Endothelial cell of umbilical vein (primary cell): ENCODE results near the gene MAP3K10.

Source experiments
- EZH2 ChIP-seq: IDR thresholded peaks from 2 replicates; pipeline ENCODE4 v1.6.1; 2012; ENCODE audit warnings: borderline replicate concordance, low read depth, mild to moderate bottlenecking, moderate library complexity, low read length, inconsistent platforms; ENCODE audit not compliant: severe bottlenecking
- GATA2 ChIP-seq: IDR thresholded peaks from 2 replicates; pipeline ENCODE4 v1.7.0; 2011; ENCODE audit warnings: low read depth, mild to moderate bottlenecking, moderate library complexity, mixed read lengths, low read length; ENCODE audit not compliant: insufficient read length, insufficient read depth
- MYC ChIP-seq: IDR thresholded peaks from one replicate; pipeline ENCODE4 v1.6.1; 2011; ENCODE audit warnings: mild to moderate bottlenecking, low read depth, low read length
- POLR2A ChIP-seq: IDR thresholded peaks from 2 replicates; pipeline ENCODE4 v1.6.1; 2012; ENCODE audit warnings: low read depth, mild to moderate bottlenecking, control low read depth, low read length
- POLR2AphosphoS5 ChIP-seq: IDR thresholded peaks from 2 replicates; pipeline ENCODE4 v1.6.1; 2012; ENCODE audit warnings: low read depth, mild to moderate bottlenecking, control low read depth, low read length, moderate library complexity; ENCODE audit not compliant: insufficient read depth
- TF ChIP-seq, protein P1 (sequence below), 2 donors: IDR thresholded peaks; 1 replicate in 1 of 2; 2 replicates in 1 of 2; pipeline ENCODE4 v1.5.1; 2011; ENCODE audit warnings: low read length in 2 of 2, mild to moderate bottlenecking in 2 of 2, moderate library complexity in 2 of 2, control low read depth in 1 of 2, inconsistent platforms in 1 of 2, low read depth in 1 of 2; ENCODE audit not compliant: insufficient read depth in 1 of 2; ENCODE audit errors: extremely low read depth in 1 of 2
- TF ChIP-seq, protein P2 (sequence below): IDR thresholded peaks from 2 replicates; pipeline ENCODE4 v1.6.1; 2011; ENCODE audit not compliant: insufficient read depth, insufficient read length

DNA sequence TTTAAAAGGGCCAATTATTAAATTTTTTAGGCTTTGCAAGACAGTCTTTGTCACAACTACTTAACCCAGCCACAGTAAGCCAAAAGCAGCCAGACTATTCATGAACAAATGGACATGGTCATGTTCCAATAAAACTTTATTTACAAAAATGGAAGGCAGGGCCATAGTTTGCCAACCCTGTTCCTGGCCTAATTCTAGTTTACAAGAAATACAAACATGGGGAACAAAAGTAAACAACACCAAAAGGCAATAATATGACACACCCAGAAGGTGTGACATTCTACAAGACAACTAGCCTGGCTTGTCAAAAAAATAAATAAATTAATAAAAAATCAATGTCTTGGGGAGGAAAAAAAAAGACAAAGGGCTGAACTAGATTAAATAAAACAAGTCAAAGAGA lies 60.0 kb downstream of the MAP3K10 start:
- TF ChIP-seq, protein P1, sequence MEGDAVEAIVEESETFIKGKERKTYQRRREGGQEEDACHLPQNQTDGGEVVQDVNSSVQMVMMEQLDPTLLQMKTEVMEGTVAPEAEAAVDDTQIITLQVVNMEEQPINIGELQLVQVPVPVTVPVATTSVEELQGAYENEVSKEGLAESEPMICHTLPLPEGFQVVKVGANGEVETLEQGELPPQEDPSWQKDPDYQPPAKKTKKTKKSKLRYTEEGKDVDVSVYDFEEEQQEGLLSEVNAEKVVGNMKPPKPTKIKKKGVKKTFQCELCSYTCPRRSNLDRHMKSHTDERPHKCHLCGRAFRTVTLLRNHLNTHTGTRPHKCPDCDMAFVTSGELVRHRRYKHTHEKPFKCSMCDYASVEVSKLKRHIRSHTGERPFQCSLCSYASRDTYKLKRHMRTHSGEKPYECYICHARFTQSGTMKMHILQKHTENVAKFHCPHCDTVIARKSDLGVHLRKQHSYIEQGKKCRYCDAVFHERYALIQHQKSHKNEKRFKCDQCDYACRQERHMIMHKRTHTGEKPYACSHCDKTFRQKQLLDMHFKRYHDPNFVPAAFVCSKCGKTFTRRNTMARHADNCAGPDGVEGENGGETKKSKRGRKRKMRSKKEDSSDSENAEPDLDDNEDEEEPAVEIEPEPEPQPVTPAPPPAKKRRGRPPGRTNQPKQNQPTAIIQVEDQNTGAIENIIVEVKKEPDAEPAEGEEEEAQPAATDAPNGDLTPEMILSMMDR (IDR thresholded peaks at IDR 0.05; ENCODE audit: extremely low read depth in 1 of 2, insufficient read depth in 1 of 2, low read depth in 1 of 2, low read length in 2 of 2) = no peak
- TF ChIP-seq GATA2 = no peak
- TF ChIP-seq POLR2AphosphoS5 = no peak
- no peak for TF ChIP-seq POLR2A
- no peak for TF ChIP-seq EZH2
- no peak for TF ChIP-seq MYC
- TF ChIP-seq, protein P2, sequence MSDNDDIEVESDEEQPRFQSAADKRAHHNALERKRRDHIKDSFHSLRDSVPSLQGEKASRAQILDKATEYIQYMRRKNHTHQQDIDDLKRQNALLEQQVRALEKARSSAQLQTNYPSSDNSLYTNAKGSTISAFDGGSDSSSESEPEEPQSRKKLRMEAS = no peak
